Stimulated activated CD8-positive, alpha-beta memory T cell treated with anti-CD3 and anti-CD28 coated beads, Interleukin-12 subunit alpha, Interleukin-12 subunit beta, amount 100 ng/mL, for 4 hours (primary cell): Measurements from ENCODE around the gene CES5A.
"Not testable (repeated sequence)": the region's sequence is repeated elsewhere in the genome, so short reads cannot be mapped to it uniquely, and the experiment has no call there.

Experiments used
- DNase-seq: peaks from one replicate; pipeline ENCODE4 v3.0.0-alpha.2; 2020; ENCODE audit warnings: low read depth

The CES5A gene

GRCh38 chr16:55876854-55877253, 1.7 kb upstream of the CES5A start:
- no peak for DNase-seq

DNA sequence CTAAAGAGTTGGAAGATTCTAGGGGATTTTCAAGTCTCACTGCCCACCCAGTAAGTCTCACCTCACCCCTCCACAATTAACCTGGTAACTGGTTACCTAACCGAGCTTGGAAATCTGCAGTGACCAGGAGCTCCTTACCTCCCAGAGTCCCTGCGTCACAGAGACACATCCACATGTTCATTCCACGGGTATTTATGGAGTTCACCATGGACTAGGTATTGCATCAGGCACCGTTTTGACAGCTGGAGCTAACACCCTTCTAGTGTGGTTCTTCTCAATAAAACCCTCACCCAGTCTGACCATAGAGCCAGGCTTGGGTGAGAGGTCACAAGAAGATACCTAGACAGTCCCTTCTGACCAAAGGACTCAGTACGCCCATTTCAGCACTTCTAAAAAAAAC, 2.1 kb downstream of the CES5A start:
- DNase-seq: no peak

DNA sequence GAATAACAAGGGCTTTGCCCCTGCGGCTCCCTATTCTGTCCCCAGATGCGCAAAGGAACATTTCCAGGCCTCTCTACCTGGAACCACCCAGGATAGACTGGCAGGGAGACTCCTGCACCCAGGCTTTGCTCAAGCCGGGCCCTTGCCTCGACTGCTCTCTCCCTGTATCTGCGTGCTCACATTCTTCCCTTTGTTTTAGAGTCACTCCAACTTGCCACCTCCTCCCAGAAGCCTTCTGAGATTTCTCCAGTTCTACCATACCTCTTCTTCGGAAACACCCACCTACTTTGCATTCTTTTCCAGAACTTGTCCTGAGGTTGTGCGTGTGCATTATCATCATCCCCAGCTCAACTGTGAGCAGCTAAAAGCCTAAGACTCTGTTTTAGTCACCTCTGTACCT, 3.0 kb downstream of the CES5A start:
- DNase-seq: no peak

GRCh38 chr16:55871411-55872038, 3.6 kb downstream of the CES5A start:
- no peak for DNase-seq

- no peak for DNase-seq
Observed at GRCh38 chr16:55868980-55869379, 6.2 kb downstream of the CES5A start.

DNA sequence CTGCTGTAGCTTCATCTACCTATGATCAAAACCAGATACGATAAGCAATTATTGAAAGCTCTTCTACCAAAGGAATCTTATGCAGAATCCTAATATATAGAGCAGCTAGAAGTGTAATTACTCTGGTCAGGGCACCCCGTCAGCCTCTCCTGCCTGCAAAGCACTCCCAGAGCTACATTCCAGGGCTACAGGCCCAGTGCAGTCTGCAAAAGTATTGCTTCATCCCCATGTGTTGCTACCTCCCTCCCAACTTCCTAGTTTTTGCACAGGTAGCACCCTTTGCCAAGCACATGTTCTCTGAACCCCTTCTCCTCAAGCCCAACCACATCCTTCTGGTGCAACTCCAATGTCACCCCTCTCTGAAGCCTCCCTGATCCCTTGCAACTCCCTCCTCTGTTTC, 7.0 kb downstream of the CES5A start:
- DNase-seq: no peak

- DNase-seq: no peak
Observed at GRCh38 chr16:55861288-55861687, 13.9 kb downstream of the CES5A start.

- not testable (repeated sequence) for DNase-seq
Observed at GRCh38 chr16:55857650-55858049, 17.5 kb downstream of the CES5A start.

- no peak for DNase-seq
Observed at GRCh38 chr16:55856950-55857349, 18.2 kb downstream of the CES5A start.

DNA sequence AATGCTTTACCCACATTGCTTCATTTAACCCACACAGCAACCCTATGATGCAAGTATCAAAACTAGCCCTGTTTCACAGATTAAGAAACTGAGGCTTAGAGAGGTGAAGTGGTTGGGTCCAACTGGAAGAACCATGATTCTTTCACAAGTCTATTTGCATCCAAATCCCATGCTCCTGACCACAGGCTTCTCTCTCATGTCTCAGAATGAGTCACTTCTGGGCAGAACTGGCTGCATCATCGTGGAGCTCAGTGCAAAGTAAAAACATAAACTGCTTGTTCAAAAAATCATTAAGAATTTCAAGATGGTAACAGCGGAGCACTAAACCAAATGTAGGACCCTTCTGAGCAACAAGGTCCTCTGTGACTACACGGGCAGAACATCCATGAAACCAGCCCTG, 22.1 kb downstream of the CES5A start:
- DNase-seq: no peak

DNA sequence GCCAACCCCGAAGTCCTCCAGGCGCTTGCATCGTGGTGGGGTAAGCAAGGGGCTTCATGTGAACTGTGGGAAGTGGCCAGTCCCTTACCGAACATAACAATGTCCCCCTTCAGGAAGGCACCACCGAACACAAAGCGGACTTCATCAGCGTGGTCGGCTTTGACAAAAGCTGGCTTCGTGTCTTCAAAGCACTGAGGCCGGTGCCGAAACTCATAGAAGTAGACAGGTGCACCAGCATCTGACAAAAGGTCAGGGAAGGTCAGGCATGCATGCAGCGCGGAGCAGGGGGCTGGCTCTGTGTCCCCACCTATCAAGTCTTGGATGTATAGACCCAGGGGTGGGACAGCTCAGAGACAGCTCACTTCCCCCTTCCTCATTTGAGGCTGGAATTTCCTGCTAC, 25.6 kb downstream of the CES5A start:
- no peak for DNase-seq

- DNase-seq: no peak
Observed at GRCh38 chr16:55846598-55847346, 28.4 kb downstream of the CES5A start.

- no peak for DNase-seq
Observed at GRCh38 chr16:55843105-55843395, 32.1 kb downstream of the CES5A start.

DNA sequence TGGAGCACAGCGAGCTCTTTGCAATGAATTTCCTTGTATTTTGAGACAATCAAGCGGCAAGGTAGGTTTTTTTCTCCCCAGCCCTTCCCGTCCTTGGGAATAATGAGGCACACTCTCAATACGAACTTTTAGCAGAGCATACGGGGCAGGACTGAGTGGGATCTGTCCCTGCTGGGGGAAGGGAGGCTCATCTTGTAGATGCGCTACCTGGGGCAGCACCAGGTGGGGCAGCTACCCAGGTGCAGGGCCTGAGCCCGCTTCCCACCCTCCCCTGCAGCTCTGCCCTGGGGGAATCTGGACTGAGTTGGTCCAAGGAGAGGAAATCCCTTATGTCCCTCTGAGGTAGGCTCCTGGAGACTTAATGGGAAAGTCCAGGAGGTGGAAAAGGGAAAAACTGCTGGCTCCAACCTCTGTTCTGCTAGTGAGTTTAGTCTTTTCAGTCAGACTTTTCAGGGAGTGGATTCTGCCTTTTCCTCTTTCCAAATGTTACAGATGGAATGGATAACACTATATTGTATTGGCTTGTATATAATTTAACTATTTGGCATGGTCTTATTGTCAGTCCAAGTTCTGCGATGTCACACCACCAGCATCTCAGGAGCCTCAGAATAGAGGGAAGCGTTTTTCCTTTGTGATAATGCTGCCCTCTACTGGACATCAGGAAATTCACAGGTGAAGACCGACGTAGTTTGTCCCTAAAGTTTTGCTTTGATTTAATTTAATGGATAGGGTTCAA, 32.6 kb downstream of the CES5A start:
- no peak for DNase-seq

DNA sequence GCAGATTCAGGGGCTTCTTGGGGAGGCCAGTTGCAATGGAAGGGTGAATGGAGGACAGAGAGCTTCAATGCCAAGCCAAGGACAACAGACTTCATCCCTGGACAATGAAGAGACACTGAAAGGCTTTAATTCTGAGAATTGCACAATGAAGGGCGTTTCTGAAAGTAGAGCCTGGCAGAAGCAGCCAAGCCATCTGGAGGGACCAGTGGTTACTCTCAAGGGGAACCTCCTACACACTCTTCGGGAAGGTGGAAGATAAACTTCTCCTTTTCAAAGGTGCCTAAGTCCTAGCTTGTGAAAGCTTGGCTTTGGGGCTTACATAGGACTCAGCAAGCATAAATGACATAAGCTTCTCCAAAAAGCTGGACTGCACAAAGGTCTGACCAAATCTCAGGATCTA, 36.1 kb downstream of the CES5A start:
- DNase-seq: no peak

DNA sequence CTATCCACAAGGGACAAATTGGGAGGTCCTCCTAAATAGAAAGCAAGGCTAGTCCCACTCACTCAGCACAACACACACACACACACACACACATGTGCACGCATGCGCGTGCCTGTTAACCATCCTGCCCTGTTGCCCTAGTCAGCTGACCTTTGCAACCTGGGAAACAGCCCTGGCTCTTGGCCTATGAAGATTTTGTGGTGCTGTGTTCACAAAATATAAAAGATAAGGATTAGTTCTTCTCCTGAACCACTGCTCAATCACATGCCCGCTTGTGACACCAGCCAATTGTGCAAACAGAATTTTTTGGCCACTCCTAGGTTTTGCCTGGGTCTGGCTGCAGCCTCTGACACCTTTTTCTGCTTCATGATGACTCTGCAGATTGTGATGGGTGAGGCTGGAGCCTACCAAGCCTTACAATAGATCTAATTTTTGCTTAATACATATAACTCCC, 39.0 kb downstream of the CES5A start:
- DNase-seq: no peak

- DNase-seq: no peak
Observed at GRCh38 chr16:55835581-55835980, 39.6 kb downstream of the CES5A start.

DNA sequence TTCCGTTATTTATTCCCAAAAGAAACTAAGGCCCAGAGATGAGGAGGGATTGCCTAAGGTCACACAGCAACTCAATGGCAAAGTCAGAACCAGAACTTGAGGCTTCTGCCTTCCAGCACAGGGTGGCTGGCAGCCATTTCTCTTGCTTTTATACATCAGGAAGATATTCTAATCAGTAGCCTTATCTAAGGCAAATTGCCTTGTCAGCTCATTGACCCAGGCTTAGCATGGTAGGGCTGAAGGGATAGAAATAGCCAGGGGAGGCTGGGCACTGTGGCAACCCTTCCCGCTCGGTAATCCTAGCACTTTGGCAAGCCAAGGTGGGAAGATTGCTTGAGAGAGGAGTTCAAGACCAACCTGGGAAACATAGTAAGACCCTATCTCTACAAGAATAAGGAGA, 40.0 kb downstream of the CES5A start:
- not testable (repeated sequence) for DNase-seq

DNA sequence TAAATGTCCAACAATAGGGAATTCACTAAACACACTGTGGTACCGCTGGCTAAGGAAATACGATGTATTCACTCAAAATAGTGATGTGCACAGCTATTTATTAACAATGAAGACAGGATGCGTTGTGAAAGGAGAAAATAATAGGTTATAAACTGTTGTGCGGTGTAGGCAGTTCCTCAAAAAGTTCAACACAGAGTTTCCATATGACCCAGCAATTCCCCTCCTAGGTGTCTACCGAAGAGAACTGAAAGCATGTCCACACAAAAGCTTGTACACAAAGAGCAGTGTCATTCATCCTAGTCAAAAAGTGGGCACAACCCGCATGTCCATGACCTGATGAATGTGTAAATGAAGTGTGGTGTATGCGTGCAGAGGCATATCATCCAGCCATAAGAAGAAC, 41.1 kb downstream of the CES5A start:
- no peak for DNase-seq

GRCh38 chr16:55832773-55833691, 42.1 kb downstream of the CES5A start, which contains the start of gene CES1:
Gene CES1, minus strand, starts transcription at chr16:55833096. Its CDS starts 41 bp downstream, at chr16:55833055.
- DNase-seq: no peak

GRCh38 chr16:55832425-55832772, 42.8 kb downstream of the CES5A start:
- no peak for DNase-seq

DNA sequence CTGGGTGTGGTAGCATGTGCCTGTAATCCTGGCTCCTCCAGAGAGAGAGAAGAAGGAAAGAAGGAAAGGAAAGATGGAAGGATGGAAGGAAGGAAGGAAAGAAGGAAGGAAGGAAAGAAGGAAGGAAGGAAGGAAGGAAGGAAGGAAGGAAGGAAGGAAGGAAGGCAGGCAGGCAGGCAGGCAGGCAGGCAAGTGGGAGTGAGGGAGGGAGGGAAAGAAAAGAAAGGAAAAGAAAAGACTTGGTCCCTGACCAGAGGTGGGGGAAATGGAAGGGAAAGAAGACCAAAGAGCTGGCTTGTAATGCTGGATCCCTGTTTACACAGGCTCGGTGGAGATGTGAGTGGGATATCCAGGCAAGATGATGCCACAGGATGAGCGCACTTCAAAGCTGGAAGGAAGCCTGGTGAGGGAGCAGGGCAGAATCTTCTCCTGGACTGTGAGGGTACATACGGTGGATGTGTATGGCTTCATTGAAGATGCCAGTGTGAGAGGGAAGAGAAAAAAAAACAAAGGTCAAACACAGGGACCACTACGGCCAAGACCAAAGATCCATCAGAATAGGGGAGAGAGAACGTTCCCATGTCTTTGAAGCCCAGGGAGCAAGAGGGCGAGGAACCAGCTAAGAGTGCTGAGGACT, 44.4 kb downstream of the CES5A start:
- DNase-seq: no peak
